ENCODE measurements around the gene SLC25A38. TPM values are rescaled to one million over a fixed set of nuclear protein-coding genes. Genes with fewer than 3 reads are reported as not detected.

Gene SLC25A38
- total RNA-seq, 1 experiment from 2014 or later, result 48.2 TPM

DNA sequence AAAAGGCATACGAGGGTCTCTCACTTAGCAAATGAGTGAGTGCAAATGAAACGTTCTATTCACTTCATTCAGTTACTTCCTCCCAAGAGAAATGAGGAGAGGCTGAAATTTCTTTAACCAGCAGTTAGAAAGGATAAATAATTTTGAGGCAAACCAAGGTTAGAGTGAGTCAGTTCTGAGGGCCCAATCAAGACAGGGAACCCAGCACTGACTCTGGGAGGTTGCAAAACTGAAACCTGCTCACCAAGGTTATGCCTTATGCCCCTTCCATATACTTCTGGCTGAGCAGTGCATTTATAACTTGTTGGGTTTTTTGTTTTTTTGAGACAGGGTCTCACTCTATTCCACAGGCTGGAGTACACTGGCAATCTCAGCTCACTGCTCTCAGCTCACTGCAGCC is 18.8 kb downstream of the SLC25A38 start:
- WGBS (ENCODE audit: extremely low coverage, insufficient read length, low lambda C conversion rate), result no CpG with 5 or more reads among the region's 2 CpGs
- DNase-seq, result no peak
- Mint-ChIP-seq H3K27ac (no peak overlapping the region; a peak in 1 of 7 replicates), H3K4me3 (no peak overlapping the region), H3K36me3 (ENCODE audit: insufficient read depth in 1 of 3, low read depth in 3 of 3) (peaks cover 0 to 40% (median 21%) of the 10 kb centered on the region in 3 experiments), H3K9me3 (no peaks in the 10 kb centered on the region), H3K4me1 (peaks cover 23 to 27% of the 10 kb centered on the region in 2 experiments), H3K27me3 (ENCODE audit: low read depth) (peaks cover 3% of the 10 kb centered on the region)
- Histone ChIP-seq H2AFZ (ENCODE audit: low read length) (no peak overlapping the region), H3K27ac (ENCODE audit: insufficient read length, low read depth, low read length) (no peak overlapping the region), H3K9me3 (ENCODE audit: control insufficient read depth, low read depth, low read length) (no peaks in the 10 kb centered on the region), H2BK20ac (ENCODE audit: low read depth, low read length, poor library complexity, severe bottlenecking) (no peak overlapping the region), H3K23me2 (ENCODE audit: insufficient read length, low read depth, low read length, poor library complexity, severe bottlenecking) (peaks cover 1% of the 10 kb centered on the region), H2AK5ac (ENCODE audit: insufficient read length, low read length) (no peak overlapping the region), H4K91ac (ENCODE audit: insufficient read length, low read depth, low read length) (no peak overlapping the region), H4K8ac (replicated peaks; ENCODE audit: insufficient read length, low read depth, low read length) (no peak overlapping the region), H4K5ac (ENCODE audit: insufficient read length, low read depth, low read length) (no peak overlapping the region), H3K4ac (ENCODE audit: low read depth, low read length) (no peak overlapping the region), H3K79me2 (ENCODE audit: insufficient read depth, low read length) (peaks cover 2% of the 10 kb centered on the region; the same call in 1 of the 2 replicates), H4K20me1 (ENCODE audit: control insufficient read depth, insufficient read depth, insufficient read length) (no peaks in the 10 kb centered on the region), H3K23ac (ENCODE audit: insufficient read length, low read depth, low read length) (no peak overlapping the region), H2BK15ac (ENCODE audit: low read depth, low read length) (no peak overlapping the region), H3K9ac (ENCODE audit: extremely low read depth, insufficient read length, low read length) (no peak overlapping the region), H3T11ph (ENCODE audit: low read length) (no peak overlapping the region), H3K4me1 (ENCODE audit: insufficient read depth, low read length) (no peaks in the 10 kb centered on the region; the same call in 1 of the 2 replicates), H3K18ac (ENCODE audit: insufficient read length, low read depth, low read length) (no peak overlapping the region), H2BK12ac (ENCODE audit: insufficient read length, low read depth, low read length) (no peak overlapping the region), H2BK120ac (ENCODE audit: low read depth, low read length, poor library complexity, severe bottlenecking) (no peak overlapping the region), H3K4me2 (ENCODE audit: insufficient read depth, insufficient read length, low read length) (no peak overlapping the region), H2BK5ac (ENCODE audit: insufficient read length, low read length) (no peak overlapping the region), H3K56ac (ENCODE audit: insufficient read length, low read depth, low read length) (no peak overlapping the region), H3K14ac (ENCODE audit: insufficient read depth, low read length) (no peak overlapping the region), H3K27me3 (ENCODE audit: insufficient read depth, low read length) (no peaks in the 10 kb centered on the region), H3K79me1 (ENCODE audit: insufficient read depth, low read depth, low read length, poor library complexity, severe bottlenecking) (no peaks in the 10 kb centered on the region)
- TF ChIP-seq CTCF (conservative IDR thresholded peaks at IDR 0.05), result no peak

Data from H9 (cell line).